ENCODE results near the gene HINFP. TPM values are rescaled to one million over a fixed set of nuclear protein-coding genes. Genes with fewer than 3 reads are reported as not detected.
"Not testable (repeated sequence)": the region's sequence is repeated elsewhere in the genome, so short reads cannot be mapped to it uniquely, and the experiment has no call there.

The HINFP gene
- total RNA-seq, 1 donor from 2014 or later, result 17.3 TPM

- not testable (repeated sequence) for DNase-seq (ENCODE audit: extremely low read depth, low read depth, low spot score)
Observed at GRCh38 chr11:119184399-119184798, 63.0 kb downstream of the HINFP start.

Other genes starting within 250 kb of the HINFP start
- not detected in 2 replicates for gene CXCR5, start 237.7 kb upstream of the HINFP start, total RNA-seq
- 30.8 and 39.1 TPM in 2 replicates for gene BCL9L, start 195.7 kb upstream of the HINFP start, total RNA-seq
- gene UPK2, start 165.3 kb upstream of the HINFP start, total RNA-seq, result not detected in 2 replicates
- not detected in 2 replicates for gene FOXR1, start 149.8 kb upstream of the HINFP start, total RNA-seq
- gene CENATAC, start 123.4 kb upstream of the HINFP start, total RNA-seq, result 6.4 and 16.6 TPM in 2 replicates
- 1,518 and 2,158 TPM in 2 replicates for gene RPS25, start 103.2 kb upstream of the HINFP start, total RNA-seq
- 76.3 and 91.1 TPM in 2 replicates for gene TRAPPC4, start 102.8 kb upstream of the HINFP start, total RNA-seq
- gene SLC37A4, start 90.7 kb upstream of the HINFP start, total RNA-seq, result 19.0 and 23.0 TPM in 2 replicates
- gene HYOU1, start 64.4 kb upstream of the HINFP start, total RNA-seq, result 144 and 195 TPM in 2 replicates
- gene VPS11, start 53.8 kb upstream of the HINFP start, total RNA-seq, result 36.9 and 40.3 TPM in 2 replicates
- gene HMBS, start 36.7 kb upstream of the HINFP start, total RNA-seq, result 8.6 and 10.1 TPM in 2 replicates
- gene DPAGT1, start 19.7 kb upstream of the HINFP start, total RNA-seq, result 18.6 and 45.5 TPM in 2 replicates
- 8.9 and 13.2 TPM in 2 replicates for gene C2CD2L, start 14.2 kb upstream of the HINFP start, total RNA-seq
- 0.29 and 1.2 TPM in 2 replicates for gene ABCG4, start 27.5 kb downstream of the HINFP start, total RNA-seq
- gene NLRX1, start 47.1 kb downstream of the HINFP start, total RNA-seq, result 21.6 and 23.3 TPM in 2 replicates
- not detected in 2 replicates for gene NHERF4, start 63.9 kb downstream of the HINFP start, total RNA-seq
- 30.6 and 38.7 TPM in 2 replicates for gene CBL, start 84.8 kb downstream of the HINFP start, total RNA-seq
- 5,782 and 6,347 TPM in 2 replicates for gene MCAM, start 195.6 kb downstream of the HINFP start, total RNA-seq
- 14.4 and 19.4 TPM in 2 replicates for gene RNF26, start 212.9 kb downstream of the HINFP start, total RNA-seq
- gene C1QTNF5, start 219.3 kb downstream of the HINFP start, total RNA-seq, result 113 and 153 TPM in 2 replicates
- 0.35 and 0.39 TPM in 2 replicates for gene MFRP, start 225.1 kb downstream of the HINFP start, total RNA-seq

All from glomerular endothelial cell (primary cell).